GM18861 (cell line): ENCODE results near the gene WIPF2.
"Not testable (repeated sequence)": the region's sequence is repeated elsewhere in the genome, so short reads cannot be mapped to it uniquely, and the experiment has no call there.

Experiments
- ATAC-seq: cut with Tn5 transposase; IDR thresholded peaks from one replicate; pipeline ENCODE4 v1.9.1; 2021; ENCODE audit not compliant: unreplicated experiment

Gene WIPF2

DNA sequence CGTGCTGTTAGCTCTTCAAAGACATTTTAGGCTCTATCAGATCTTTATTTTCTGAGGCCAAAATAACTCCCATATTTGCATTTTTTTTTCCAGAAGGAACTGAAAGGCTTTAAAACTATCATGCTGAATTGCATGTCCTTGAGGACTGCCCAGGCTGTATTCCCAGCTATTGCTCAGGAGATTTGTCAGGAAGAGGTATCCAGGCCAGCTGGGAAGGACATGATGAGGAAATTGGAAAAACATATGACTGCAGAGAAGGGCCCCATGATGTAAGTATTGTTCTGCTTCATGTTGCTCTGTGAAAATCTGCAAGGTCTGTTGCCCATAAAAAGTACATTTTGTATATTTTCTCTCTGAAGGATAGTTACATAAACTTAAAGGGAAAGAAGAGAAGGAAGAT lies 74.3 kb downstream of the WIPF2 start:
- no peak for ATAC-seq

DNA sequence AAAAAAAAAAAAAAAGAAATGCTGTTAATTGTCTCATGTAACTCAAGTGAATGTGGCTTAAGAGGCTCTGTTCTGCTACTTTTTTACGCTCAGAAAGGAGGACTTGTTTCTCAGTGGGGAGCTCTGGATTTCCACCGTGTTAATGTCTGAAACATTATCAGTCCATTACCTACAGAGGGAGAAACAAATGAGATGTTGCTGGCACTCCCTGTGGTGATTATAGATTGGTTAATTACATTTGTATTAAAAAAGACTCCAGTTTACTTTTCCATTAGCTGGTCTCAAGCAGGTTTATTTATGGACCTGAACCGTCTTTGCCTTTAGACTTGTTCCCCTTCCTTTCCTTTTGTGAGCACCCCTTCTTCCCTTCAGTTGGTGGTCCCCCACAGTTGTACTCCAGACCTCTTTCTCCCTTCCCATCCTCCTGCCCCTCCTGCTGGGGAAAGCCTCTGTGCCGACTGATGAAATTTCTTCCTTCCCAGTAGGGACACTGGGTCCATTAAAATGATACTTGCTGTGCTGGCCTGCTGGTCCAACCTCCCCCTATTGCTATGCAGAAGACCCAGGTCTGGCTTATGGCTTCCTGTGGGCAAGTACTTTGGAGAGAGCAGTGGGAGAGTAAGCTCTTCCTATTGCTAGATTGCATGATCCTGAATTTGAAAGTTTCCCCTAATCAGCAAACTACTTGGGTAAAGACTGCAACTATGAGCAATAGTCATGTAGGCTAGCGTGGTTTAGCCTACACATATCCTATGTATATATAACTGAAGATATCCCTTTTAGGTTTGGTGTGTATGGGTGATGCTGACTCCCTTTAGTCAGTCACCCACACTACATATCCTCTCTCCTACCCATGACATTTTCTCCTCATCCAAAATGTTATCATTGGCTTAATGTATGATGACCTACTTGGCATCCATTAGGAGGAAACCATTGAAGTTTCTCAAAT lies 76.7 kb downstream of the WIPF2 start:
- no peak for ATAC-seq

DNA sequence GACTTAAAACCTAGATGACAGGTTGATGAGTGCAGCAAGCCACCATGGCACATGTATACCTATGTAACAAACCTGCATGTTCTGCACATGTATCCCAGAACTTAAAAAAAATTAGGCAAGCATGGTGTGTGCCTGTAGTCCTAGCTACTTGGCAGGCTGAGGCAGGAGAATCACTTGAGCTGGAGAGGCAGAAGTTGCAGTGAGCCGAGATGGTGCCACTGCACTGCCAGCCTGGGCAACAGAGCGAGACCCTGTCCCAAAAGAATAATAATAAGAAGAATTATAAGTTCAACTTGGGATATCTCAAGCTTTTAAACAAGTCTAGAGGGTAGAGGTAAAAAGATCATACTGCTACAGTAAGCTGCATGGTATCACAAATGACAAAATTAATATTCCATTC lies 78.4 kb downstream of the WIPF2 start:
- ATAC-seq, result no peak

DNA sequence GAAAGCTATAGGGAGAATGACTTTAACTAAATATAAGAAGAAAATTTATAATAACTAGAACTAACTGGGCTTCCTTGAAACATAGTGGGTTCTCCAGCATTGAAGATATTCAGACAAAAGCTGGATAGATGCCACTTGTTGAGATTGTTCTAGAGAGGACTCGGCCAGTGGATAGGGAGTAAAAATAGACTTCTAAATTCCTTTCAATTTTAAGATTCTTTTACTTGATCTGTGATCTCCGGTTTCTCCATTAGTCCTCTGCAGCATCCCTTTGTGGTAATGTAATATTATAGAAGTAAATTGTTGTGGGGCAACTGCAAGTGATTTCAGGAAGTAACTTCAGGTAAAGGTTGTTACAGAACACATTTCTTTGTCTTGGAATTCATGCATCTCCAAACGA lies 79.6 kb downstream of the WIPF2 start:
- ATAC-seq, result no peak

DNA sequence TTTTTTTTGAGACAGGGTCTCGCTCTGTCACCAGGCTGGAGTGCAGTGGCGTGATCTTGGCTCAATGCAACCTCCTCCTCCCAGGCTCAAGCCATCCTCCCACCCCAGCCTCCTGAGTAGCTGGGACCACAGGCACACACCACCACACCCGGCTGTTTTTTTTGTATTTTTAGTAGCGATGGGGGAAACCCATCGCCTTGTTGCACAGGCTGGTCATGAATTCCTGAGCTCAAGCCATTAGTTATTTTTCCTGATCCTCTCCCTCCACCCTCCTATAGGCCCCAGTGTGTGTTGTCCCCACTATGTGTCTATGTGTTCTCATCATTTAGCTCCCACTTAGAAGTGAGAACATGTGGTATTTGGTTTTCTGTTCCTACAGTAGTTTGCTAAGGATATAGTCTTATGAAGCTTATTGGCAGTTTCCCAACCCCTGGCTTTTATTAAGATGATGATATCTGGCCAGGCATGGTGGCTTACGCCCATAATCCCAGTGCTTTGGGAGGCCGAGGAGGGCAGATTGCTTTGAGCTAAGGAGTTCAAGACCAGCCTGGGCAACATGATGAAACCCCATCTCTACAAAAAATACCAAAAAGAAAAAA lies 80.2 kb downstream of the WIPF2 start:
- not testable (repeated sequence) for ATAC-seq

DNA sequence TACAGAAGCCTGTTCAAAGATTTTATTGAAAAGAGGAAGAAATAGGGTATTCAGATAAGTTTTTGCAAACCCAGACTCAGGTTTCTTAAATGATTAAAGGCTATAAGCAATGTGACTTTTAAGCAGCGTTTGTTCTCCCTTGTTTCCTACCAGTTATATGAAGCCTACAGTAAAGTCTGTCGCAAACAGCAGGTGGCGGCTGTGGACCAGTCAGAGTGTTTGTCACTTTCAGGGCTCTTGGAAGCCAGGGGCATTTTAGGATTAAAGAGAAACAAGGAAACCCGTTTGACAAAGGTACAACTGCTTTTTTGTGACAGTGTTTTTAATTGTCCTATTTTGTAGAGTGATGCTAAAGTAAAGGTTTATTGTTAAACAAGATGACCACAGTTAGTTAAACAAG lies 82.2 kb downstream of the WIPF2 start:
- no peak for ATAC-seq

DNA sequence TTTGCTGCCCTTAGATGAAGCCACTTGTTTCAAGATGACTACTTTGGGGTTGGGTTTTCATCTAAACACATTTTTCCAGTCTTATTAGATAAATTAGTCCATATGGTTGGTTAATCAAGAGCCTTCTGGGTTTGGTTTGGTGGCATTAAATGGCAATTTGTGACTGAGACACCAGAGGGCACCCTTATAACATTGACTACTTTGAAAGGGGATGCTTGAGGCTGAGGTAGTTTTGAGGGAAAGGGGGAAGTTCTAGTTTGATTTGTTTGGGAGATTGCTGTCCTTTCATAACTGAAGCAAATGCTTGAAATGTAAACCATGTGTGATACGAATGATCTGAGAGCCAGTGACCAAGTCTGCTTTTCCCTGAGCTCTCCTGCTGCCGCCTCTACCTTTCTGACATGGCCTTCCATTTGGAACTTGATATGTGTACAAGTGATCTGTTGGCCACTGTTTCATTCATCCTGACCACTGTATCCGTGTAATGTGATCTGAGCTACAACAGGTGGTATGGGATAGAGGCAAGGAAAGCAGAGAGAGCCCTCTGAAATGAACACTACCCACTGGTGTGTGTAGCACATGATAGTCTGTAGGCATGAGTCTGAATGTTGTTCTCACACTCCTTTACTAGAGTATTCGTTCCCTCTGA lies 84.0 kb downstream of the WIPF2 start:
- no peak for ATAC-seq

DNA sequence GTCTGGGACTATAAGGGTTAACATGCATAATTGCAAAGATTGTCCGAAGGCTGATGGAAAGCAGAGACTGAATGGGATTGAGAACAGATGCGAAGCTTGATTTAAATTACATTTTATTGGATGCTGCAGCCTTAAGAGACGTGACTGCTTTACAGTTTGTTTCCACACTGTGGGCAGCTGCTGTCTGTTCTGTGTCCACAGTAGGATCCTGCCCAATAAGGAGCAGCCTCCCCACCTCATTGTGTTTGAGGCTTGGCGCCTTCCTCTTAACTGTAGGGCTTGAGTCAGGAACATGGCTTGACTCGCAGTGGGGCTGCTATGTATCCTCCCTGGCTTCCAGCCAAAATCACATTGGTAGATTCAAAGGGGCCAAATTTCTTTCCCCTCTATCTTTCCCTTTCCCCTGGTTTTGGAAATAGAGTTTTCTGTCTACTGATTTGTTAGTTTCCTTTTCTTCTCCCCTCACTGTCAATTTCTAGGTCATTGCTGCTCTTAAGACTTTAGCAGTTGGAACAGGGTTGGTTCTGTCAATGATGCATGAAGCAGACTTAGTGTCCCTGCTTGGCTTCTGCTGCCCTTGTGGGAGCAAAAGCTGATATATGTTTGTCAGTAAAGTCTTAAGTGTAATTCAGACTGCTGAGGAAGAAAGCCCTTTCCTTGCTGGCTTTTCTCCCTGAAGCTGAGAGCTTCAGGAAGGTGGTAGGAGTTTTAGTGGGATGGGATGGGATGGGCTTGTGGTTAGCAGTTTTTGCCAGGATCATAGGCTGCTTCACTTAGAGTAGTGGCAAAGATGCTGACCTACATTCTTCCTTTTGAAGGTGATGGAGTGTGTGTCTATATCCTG lies 84.8 kb downstream of the WIPF2 start:
- ATAC-seq, result no peak

DNA sequence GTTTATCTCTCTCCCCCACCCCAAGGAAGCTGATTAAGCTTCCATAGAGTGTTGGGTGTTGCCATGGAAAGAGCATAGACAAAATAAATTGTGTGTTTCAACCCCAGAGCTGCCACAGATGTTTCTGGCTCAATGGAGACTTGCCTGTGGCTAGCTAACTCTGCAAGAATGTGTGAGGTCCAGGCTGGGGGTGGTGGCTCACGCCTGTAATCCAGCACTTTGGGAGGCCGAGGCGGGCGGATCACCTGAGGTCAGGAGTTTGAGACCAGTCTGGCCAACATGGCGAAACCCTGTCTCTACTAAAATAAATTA lies 85.4 kb downstream of the WIPF2 start:
- ATAC-seq, result not testable (repeated sequence)

DNA sequence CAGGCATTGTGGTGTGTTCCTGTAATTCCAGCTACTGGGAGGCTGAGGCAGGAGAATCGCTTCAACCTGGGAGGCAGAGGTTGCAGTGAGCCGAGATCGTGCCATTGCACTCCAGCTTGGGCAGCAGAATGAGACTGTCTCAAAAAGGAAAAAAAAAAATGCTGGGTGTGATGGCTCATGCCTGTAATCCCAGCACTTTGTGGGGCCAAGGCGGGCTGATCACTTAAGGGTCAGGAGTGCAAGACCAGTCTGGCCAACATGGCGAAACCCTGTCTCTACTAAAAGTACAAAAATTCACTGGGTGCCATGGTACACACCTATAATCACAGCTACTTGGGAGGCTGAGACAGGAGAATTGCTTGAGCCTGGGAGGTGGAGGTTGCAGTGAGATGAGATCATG lies 85.8 kb downstream of the WIPF2 start:
- not testable (repeated sequence) for ATAC-seq

DNA sequence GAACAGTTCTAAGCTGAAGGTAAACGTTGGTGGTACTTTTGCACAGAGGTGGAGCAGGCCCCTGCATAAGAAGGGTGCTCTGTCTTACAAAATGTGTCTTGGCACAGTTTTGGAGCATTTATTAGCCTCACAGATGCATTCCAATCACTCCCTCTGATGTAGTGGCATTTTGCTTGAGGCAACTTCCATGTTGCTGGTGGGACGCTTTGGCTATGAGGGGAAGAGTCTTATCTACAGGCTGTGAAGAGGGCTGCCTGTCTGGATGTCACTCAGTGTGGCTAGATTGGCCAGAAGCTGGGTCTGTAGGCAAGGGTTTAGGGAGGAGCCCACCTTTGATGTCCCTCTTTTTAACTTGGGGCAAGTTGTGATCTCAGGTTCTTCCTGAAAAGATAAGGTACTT lies 87.3 kb downstream of the WIPF2 start:
- ATAC-seq, result no peak

DNA sequence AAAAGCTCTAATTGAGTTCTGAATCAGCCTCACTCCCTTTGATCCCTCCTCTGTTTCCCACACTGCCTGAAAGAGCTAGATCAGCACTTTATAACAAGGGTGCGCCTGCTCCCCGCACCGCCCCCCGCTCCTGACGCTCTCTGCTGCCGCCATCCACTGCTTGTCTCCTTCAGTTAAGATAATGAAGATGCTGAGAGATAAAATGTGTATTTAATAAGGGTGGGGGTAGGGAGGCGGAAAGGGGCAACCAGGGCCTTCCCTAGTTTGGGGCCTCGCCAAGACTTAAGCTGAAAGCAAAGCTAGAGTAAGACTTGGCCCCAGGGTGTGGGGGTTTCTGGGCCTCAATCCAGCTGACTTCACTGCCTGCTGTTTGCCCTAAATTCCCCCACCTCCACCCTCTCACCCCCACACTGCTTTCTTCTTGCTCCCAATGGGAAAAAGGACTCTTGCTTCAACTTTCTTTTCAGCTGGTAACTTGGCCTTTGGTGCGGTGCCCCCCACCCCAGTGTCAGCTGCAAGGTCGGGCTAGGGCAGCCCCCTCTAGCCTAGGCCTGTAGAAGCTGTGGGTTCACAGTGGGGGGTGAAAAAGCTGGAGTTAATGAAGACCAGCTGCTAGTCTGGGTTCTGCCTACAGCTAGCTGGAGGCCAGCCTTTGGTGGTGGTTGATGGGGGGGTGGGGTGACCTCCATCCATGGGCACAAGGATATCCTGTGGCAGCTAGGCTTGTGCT lies 88.1 kb downstream of the WIPF2 start:
- no peak for ATAC-seq

DNA sequence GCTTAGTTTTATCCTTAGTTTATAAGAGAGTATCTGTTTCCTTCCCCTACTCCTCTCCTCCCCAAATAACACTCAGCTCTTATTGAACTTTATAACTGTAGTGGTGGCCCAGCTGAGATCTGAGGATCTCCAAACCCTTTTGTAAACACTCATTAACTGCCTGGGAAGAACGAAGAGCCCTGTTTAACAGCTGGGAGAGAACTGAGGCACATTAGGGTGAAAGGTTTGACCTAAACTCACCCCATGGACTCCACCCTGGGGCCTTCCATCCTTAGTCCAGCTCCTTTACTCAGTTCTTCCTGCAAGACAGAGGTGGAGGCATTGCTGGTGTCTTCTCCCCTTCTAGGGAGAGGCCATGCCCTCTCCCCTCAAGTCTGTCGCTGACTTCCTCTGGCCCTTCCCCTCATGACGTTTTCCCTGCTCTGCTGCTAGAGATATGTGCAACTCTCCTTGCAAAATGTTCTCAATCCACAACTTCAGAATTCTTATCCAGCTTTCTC lies 88.7 kb downstream of the WIPF2 start:
- no peak for ATAC-seq

DNA sequence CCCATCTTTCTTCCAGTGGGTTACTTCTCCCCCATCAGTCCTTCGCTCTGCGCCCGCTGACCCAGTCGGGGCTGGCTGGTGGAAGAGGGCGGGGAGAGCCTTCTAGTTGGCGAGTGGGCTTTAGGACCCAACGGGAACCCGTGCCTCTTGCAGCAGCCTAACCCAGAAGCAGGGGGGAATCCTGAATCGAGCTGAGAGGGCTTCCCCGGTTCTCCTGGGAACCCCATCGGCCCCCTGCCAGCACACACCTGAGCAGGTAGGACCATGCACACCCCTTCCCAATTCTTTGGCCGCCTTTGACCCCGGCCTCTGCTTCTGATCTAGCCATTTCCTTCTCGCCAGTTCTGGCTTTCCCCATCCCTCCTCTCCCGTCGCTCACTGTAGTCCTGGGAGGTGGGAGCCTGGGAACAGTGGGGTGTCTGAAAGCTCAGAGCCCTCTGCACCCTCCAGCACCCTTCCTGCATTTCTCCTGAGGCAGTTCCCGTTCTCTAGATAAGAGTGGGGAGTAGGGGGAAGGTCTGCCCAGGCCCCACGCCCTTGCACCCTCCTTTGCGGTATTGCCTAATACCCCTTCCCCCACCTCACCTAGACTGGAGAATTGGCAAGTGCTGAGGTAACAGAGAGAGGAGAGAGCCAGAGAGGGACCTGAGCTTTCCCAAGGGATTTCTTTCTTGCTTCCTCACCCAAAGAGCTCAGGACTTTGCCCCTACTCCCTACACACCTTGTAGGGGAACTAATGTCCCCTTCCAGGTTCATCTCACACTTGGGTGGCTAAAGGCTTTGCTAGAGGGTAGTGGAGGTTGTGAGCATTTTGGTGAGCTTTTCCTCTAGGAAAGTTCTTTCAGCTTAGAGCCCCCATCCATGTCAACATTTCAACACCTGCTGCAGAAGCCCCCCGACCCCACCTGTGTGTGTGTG lies 90.2 kb downstream of the WIPF2 start, which contains the start of gene RARA:
RARA (plus strand) TSS at position 150 of the 918 bp plus-strand sequence. CDS start 22,039 bp downstream, outside the sequence.
- no peak for ATAC-seq

DNA sequence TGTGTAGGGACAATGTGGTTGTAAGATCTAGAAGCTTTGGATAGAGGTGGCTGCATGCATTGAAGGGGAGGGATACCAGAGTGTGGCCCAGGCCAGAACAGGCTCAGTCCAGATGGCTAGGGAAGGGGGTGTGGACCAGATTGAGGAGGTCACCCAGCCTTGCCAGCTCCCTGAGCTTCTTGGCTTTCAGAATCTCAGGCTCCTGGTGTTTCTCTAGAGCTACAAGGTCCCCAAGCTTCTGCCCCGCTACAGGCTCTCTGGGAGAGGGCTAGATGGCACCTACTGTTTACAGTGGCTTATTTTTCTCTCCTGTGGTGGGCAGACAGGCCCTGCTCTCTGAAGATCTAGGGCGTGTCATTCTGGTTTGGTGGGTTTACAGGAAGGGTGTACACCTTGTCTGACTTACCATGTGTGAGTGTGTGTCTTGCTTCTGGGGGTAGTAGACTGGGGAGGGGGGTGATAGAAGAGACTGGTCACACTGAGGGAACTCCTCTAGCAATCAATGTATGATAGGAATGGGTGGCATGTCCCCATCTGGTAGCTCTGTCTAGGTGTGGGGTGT lies 90.9 kb downstream of the WIPF2 start:
- ATAC-seq, result no peak

DNA sequence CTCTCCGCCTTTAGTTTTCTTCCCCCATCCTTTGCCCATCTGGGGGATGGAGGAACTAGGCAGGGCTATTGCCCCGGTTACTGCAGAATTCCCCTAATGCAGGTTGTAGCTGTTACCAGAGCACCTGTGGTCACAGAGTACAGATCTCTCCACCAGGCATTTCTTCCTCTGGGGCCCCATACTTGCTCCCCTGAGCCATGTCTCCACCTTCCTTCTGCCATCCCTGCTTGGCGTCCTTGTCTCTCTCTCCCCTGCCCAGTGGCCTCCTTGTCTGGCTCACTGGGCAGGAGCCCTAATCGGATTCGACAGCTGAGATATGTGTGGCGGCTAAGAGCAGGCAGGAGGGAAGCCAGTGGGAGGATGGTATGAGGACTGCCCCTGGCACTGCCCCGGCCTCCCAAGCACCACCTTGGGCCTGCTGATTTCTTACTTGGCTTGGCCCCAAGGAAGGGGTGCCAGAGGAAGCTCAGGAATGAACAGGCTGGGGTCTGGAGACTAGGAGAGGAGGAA lies 91.8 kb downstream of the WIPF2 start:
- no peak for ATAC-seq

DNA sequence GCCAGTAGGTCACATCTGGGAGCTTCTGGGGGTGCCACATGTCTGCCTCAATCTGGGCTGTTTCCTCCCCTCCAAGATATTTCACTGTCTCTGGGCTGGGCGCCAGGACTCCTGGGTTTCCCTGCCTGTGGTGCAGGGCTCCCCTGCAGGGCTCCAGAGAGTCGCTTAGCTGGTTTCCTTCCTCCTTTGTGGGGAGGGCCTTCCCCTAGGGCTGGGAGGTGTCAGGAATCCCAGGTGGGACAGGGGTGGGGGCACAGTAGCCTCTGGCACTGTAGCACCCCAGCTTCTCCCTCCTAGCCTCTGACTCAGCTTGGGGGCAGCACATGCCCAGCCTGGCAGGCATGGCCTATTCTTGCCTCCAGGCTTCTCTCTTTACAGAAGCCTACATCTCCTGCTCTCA lies 92.5 kb downstream of the WIPF2 start:
- no peak for ATAC-seq

DNA sequence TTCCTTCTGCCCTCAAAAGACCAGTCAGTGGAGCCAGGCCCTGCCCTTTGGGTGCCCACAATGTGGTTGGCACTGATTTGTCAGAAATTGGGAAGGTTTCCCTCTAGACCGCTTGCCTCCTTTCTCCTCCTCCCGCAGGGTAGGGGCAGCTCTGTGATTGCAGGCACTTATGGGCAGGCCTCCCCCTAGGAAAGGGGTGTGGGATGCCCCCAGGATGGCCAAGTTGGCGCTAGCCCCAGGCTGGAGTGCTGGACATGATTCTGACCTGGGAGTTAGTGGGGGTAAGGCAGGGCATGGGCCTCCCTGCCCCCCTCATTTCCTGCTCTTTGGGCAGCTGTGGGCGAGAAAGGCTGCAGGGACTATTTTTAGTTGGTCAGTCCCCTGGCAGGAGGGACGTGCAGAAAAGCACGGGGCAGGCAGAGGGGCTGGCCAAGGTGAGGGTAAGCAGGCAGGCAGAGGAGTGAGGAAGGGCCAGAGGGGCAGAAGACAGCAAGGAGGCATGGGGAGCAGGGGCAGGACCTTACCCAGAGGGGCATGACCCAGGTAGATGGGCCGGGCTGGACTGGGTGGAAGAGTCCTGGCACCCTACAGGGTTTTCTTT lies 93.1 kb downstream of the WIPF2 start:
- no peak for ATAC-seq
